Measurements from ENCODE around the gene CGB3.
"Not testable (repeated sequence)": the region's sequence is repeated elsewhere in the genome, so short reads cannot be mapped to it uniquely, and the experiment has no call there.

DNA sequence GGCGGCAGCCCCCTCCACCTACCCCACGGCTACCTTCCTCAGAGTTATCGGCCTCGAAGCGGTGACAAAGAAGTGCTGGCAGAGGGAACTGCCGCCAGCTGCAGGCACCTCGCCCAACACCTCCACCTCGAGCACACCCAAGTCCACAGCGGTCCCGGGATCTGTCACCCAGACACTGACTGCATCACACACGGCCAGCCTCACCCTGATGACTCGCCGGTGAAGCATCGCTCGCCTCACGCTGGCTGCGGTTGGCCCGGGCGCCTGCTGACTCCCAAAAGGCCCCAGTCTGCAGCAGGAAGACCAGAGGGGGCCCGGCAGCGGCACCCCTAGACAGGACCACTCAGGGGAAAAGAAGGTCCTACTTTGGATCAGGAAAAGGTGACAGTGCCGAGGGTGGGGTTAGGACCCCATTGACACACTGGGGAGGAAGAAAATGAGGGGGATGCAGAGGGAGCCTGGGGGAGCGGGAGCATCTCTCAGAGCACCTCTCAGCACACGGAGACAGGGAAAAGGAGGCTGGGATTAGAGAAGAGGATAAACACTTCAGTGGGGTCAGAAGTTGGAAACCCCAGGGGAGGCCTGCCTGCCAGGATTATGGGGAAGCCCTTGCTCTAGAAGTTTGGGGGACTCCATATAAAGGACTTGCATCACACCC lies 26.4 kb upstream of the CGB3 start:
- TF ChIP-seq POLR2A, POLR2AphosphoS5 (IDR thresholded peaks at IDR 0.05; ENCODE audit: low read depth, low read length): not testable (repeated sequence)

Data from GM12892 (cell line).